ENCODE results near the gene DNAH9. TPM values are rescaled to one million over a fixed set of nuclear protein-coding genes. Genes with fewer than 3 reads are reported as not detected.

Gene DNAH9
- total and polyA plus RNA-seq, 8 donors: 0.28 to 18.3 (median 0.42) TPM; not detected in 2

- Histone ChIP-seq H3K27ac (no peak overlapping the region), H3K27me3 (no peaks in the 10 kb centered on the region), H3K4me1 (no peaks in the 10 kb centered on the region), H3K4me3 (no peak overlapping the region), H3K9me3 (no peaks in the 10 kb centered on the region), H3K36me3 (no peaks in the 10 kb centered on the region)
- no peak for DNase-seq
- no peak for TF ChIP-seq EP300 (IDR thresholded peaks at IDR 0.05)
- no peak for TF ChIP-seq POLR2AphosphoS5 (IDR thresholded peaks at IDR 0.05)
- TF ChIP-seq CTCF (IDR thresholded peaks at IDR 0.05): no peak
- no peak for TF ChIP-seq POLR2A (IDR thresholded peaks at IDR 0.05)
- 38 to 62% (median 56%) methylated on average over 1 of the region's 1 CpG for whole genome bisulfite sequencing, 5 donors
- intact Hi-C loops (cut with DNase I; ENCODE audit: low total_unique reads): no loop called here
These were observed 257.0 kb downstream of the DNAH9 start for GRCh38 chr17:11855306-11855705.

- 90 to 94% (median 90%) methylated on average over 4 of the region's 4 CpGs for WGBS, 5 donors
- DNase-seq: no peak
- Histone ChIP-seq H3K4me1 (no peaks in the 10 kb centered on the region), H3K9me3 (no peaks in the 10 kb centered on the region), H3K4me3 (no peak overlapping the region), H3K27me3 (no peaks in the 10 kb centered on the region), H3K36me3 (no peaks in the 10 kb centered on the region), H3K27ac (no peak overlapping the region)
- TF ChIP-seq POLR2AphosphoS5 (IDR thresholded peaks at IDR 0.05) (no peak), EP300 (IDR thresholded peaks at IDR 0.05) (no peak)
- intact Hi-C loops (cut with DNase I; ENCODE audit: low total_unique reads): no loop called here
These were observed 258.7 kb downstream of the DNAH9 start for GRCh38 chr17:11857006-11857405.

GRCh38 chr17:11869680-11870394 lies 271.6 kb downstream of the DNAH9 start:
- H3K4me3 ChIP-seq: no peak overlapping the region
- H3K9me3 ChIP-seq: peaks cover 0 to 32% (median 20%) of the 10 kb centered on the region in 4 donors
- peaks cover 0 to 7% (median 0%) of the 10 kb centered on the region in 3 donors for H3K27me3 ChIP-seq
- no peak overlapping the region for H3K27ac ChIP-seq
- H3K36me3 ChIP-seq: no peaks in the 10 kb centered on the region
- intact Hi-C loops (cut with DNase I; ENCODE audit: low total_unique reads): no loop called here
- WGBS, 5 donors: 77 to 88% (median 81%) methylated on average over 7 to 8 of the region's 8 CpGs
- TF ChIP-seq POLR2A (IDR thresholded peaks at IDR 0.05) (no peak), CTCF (IDR thresholded peaks at IDR 0.05) (no peak), POLR2AphosphoS5 (IDR thresholded peaks at IDR 0.05) (no peak), EP300 (IDR thresholded peaks at IDR 0.05) (no peak)
- H3K4me1 ChIP-seq: no peaks in the 10 kb centered on the region
- DNase-seq: no peak

- H3K4me1 ChIP-seq: no peaks in the 10 kb centered on the region
- H3K36me3 ChIP-seq: no peaks in the 10 kb centered on the region
- no peak for TF ChIP-seq POLR2A (IDR thresholded peaks at IDR 0.05)
- TF ChIP-seq POLR2AphosphoS5 (IDR thresholded peaks at IDR 0.05): no peak
- TF ChIP-seq CTCF (IDR thresholded peaks at IDR 0.05): no peak
- no peak for TF ChIP-seq EP300 (IDR thresholded peaks at IDR 0.05)
- intact Hi-C loops (cut with DNase I; ENCODE audit: low total_unique reads): no loop called here
- whole genome bisulfite sequencing, 5 donors: 73 to 81% (median 75%) methylated on average over 9 to 10 of the region's 10 CpGs
- H3K27ac ChIP-seq: no peak overlapping the region
- H3K4me3 ChIP-seq: no peak overlapping the region
- H3K9me3 ChIP-seq: peaks cover 0 to 29% (median 20%) of the 10 kb centered on the region in 4 donors
- H3K27me3 ChIP-seq: peaks cover 0 to 7% (median 0%) of the 10 kb centered on the region in 3 donors
- no peak for DNase-seq
These were observed 273.5 kb downstream of the DNAH9 start for GRCh38 chr17:11871773-11872172.

- TF ChIP-seq POLR2AphosphoS5 (IDR thresholded peaks at IDR 0.05) (no peak), CTCF (IDR thresholded peaks at IDR 0.05) (no peak), EP300 (IDR thresholded peaks at IDR 0.05) (no peak), POLR2A (IDR thresholded peaks at IDR 0.05) (no peak)
- Histone ChIP-seq H3K9me3 (peaks cover 0 to 12% (median 4%) of the 10 kb centered on the region in 4 donors), H3K4me3 (no peak overlapping the region), H3K27me3 (peaks cover 0 to 7% (median 0%) of the 10 kb centered on the region in 3 donors), H3K4me1 (no peaks in the 10 kb centered on the region), H3K36me3 (no peaks in the 10 kb centered on the region), H3K27ac (no peak overlapping the region)
- no peak for DNase-seq
- whole genome bisulfite sequencing, 5 donors: 70 to 80% (median 77%) methylated on average over 6 to 7 of the region's 7 CpGs
- intact Hi-C loops (cut with DNase I; ENCODE audit: low total_unique reads): no loop called here
These were observed 276.5 kb downstream of the DNAH9 start for GRCh38 chr17:11874756-11875155.
